SU-DHL-6 (cell line): ENCODE data around the gene MYRF.

ENCODE experiments used
- EZH2phosphoT487 ChIP-seq: fragments of 200-600 bp; sonication (generic), shearing (Covaris generic); conservative IDR thresholded peaks from 2 replicates; pipeline ENCODE4 v1.6.1; 2018; ENCODE audit warnings: mild to moderate bottlenecking, antibody characterized with exemption, low read length, moderate library complexity, mixed read lengths
- TF ChIP-seq, protein P1 (sequence below): fragments of 200-600 bp; sonication (generic); IDR thresholded peaks from one replicate; pipeline ENCODE4 v1.5.1; 2017; ENCODE audit warnings: antibody characterized with exemption, mild to moderate bottlenecking, low read length, moderate library complexity; ENCODE audit not compliant: insufficient read depth, poor library complexity, severe bottlenecking

GRCh38 chr11:61828629-61829407 lies 76.4 kb downstream of the MYRF start:
- TF ChIP-seq, protein P1, sequence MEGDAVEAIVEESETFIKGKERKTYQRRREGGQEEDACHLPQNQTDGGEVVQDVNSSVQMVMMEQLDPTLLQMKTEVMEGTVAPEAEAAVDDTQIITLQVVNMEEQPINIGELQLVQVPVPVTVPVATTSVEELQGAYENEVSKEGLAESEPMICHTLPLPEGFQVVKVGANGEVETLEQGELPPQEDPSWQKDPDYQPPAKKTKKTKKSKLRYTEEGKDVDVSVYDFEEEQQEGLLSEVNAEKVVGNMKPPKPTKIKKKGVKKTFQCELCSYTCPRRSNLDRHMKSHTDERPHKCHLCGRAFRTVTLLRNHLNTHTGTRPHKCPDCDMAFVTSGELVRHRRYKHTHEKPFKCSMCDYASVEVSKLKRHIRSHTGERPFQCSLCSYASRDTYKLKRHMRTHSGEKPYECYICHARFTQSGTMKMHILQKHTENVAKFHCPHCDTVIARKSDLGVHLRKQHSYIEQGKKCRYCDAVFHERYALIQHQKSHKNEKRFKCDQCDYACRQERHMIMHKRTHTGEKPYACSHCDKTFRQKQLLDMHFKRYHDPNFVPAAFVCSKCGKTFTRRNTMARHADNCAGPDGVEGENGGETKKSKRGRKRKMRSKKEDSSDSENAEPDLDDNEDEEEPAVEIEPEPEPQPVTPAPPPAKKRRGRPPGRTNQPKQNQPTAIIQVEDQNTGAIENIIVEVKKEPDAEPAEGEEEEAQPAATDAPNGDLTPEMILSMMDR, result peak; percentile 60
- no peak for TF ChIP-seq EZH2phosphoT487
